GM19023 (cell line): Measurements from ENCODE around the gene GATA5.
"Not testable (repeated sequence)": the region's sequence is repeated elsewhere in the genome, so short reads cannot be mapped to it uniquely, and the experiment has no call there.

ENCODE experiments used
- ATAC-seq: cut with Tn5 transposase; IDR thresholded peaks from one replicate; pipeline ENCODE4 v1.9.1; 2021; ENCODE audit warnings: mild to moderate bottlenecking, moderate library complexity; ENCODE audit not compliant: unreplicated experiment

GATA5 gene

GRCh38 chr20:62433658-62434497 lies 41.9 kb downstream of the GATA5 start:
- ATAC-seq = no peak

- ATAC-seq = no peak
Observed at GRCh38 chr20:62430866-62431447, 44.8 kb downstream of the GATA5 start.

- no peak for ATAC-seq
Observed at GRCh38 chr20:62430311-62430853, 45.4 kb downstream of the GATA5 start.

- no peak for ATAC-seq
Observed at GRCh38 chr20:62429455-62430310, 46.1 kb downstream of the GATA5 start.

- ATAC-seq = no peak
Observed at GRCh38 chr20:62428396-62429295, 47.1 kb downstream of the GATA5 start.

- ATAC-seq = no peak
Observed at GRCh38 chr20:62428002-62428372, 47.8 kb downstream of the GATA5 start.

- no peak for ATAC-seq
Observed at GRCh38 chr20:62427172-62428001, 48.4 kb downstream of the GATA5 start, which contains the start of gene RBBP8NL. Gene RBBP8NL, minus strand, starts transcription at chr20:62427539. Its CDS starts 7,892 bp downstream, at chr20:62419647.

- no peak for ATAC-seq
Observed at GRCh38 chr20:62426699-62427131, 49.1 kb downstream of the GATA5 start.

GRCh38 chr20:62426059-62426348 lies 49.8 kb downstream of the GATA5 start:
- ATAC-seq = not testable (repeated sequence)

- ATAC-seq = no peak
Observed at GRCh38 chr20:62425281-62426058, 50.3 kb downstream of the GATA5 start.

- no peak for ATAC-seq
Observed at GRCh38 chr20:62424249-62425107, 51.3 kb downstream of the GATA5 start.

- no peak for ATAC-seq
Observed at GRCh38 chr20:62423326-62423706, 52.5 kb downstream of the GATA5 start.

- no peak for ATAC-seq
Observed at GRCh38 chr20:62422636-62423325, 53.0 kb downstream of the GATA5 start.

- ATAC-seq = no peak
Observed at GRCh38 chr20:62421716-62421990, 54.1 kb downstream of the GATA5 start.

- no peak for ATAC-seq
Observed at GRCh38 chr20:62420846-62421715, 54.7 kb downstream of the GATA5 start.

GRCh38 chr20:62419759-62420158 lies 56.0 kb downstream of the GATA5 start:
- ATAC-seq = no peak
